ENCODE data around the gene LHB.
"Not testable (repeated sequence)": the region's sequence is repeated elsewhere in the genome, so short reads cannot be mapped to it uniquely, and the experiment has no call there.

The LHB gene

DNA sequence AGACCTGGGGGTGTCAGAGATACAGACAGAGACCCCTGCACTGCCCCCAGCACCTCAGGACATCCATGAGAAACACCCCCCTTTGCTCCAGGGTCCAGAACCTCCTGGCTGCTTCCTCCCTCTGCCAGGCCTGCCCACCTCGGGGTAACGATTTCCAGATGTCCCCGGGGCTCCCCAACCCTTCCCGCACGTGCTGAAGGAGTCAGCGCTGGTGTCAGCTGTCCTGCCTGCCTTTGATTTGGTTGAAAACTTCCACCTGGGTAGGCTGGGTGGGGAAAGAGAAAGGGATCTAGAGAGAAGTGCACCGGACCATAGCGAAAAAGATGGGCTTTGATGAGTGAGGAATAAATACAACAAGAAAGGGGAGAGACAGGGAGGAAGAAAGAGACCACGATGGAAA lies 42.2 kb upstream of the LHB start:
- no peak overlapping the region for H3K4me3 ChIP-seq (ENCODE audit: low read depth, low read length)
- TF ChIP-seq, protein P1, sequence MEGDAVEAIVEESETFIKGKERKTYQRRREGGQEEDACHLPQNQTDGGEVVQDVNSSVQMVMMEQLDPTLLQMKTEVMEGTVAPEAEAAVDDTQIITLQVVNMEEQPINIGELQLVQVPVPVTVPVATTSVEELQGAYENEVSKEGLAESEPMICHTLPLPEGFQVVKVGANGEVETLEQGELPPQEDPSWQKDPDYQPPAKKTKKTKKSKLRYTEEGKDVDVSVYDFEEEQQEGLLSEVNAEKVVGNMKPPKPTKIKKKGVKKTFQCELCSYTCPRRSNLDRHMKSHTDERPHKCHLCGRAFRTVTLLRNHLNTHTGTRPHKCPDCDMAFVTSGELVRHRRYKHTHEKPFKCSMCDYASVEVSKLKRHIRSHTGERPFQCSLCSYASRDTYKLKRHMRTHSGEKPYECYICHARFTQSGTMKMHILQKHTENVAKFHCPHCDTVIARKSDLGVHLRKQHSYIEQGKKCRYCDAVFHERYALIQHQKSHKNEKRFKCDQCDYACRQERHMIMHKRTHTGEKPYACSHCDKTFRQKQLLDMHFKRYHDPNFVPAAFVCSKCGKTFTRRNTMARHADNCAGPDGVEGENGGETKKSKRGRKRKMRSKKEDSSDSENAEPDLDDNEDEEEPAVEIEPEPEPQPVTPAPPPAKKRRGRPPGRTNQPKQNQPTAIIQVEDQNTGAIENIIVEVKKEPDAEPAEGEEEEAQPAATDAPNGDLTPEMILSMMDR (IDR thresholded peaks at IDR 0.05; ENCODE audit: borderline replicate concordance, insufficient read depth, low read depth, low read length) = no peak

DNA sequence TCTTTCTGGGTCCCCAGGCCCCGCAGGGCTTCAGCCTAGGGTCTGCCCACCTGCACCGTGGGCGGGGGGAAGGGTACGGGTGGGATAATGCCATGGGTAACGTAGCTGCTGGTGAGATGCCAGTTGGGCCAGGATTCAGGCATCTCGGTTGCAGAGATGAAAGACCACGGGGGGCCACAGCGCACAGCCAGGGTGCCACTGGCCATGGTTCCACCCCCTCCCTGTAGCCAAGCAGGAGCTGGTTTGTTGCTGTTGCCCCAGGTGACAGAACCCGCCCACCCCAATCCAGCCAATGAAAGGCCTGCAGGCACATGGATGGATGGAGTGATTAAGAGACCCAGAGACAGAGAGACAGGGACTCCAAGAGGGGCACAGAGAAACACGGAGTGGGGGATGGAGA lies 41.7 kb upstream of the LHB start:
- no peak overlapping the region for H3K4me3 ChIP-seq (ENCODE audit: low read depth, low read length)
- TF ChIP-seq, protein P1 (IDR thresholded peaks at IDR 0.05; ENCODE audit: borderline replicate concordance, insufficient read depth, low read depth, low read length) = no peak

DNA sequence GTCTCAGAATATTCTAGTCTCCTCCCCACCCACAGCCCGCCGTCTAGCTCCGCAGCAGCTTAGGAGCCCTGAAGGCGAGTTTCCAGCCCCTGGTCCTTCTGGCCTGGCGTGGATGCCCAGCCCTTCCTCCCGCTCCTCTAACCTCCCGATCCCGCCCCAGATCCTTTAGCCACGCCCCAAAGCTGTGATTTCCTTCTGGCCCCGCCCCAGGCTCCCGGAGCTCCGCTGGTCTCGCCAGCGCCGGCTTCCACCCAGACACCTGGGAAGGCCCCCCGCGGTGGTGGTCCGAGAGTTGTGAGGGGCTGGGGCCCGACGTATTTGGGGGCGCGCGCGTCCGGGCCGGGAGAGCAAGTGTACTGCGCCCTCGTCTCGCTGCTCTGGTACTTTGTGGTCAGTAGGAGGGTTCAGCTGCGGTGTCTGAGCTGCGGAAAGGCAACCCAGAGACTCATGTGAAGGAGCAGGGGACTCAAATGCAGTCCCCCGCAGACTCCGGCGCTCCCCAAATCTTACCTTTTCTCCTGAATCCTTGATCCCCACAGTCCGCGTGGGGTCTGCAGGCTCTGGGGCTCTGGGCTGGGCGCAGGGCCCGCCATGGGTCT lies 40.8 kb upstream of the LHB start, which contains the start of gene CGB7:
TSS of gene CGB7 (minus strand) at position 114 of the 599 bp plus-strand sequence. CDS start 2,374 bp downstream, outside the sequence.
- TF ChIP-seq, protein P1 (IDR thresholded peaks at IDR 0.05; ENCODE audit: borderline replicate concordance, insufficient read depth, low read depth, low read length) = no peak
- no peak within 1 kb of the TSS for H3K4me3 ChIP-seq (ENCODE audit: low read depth, low read length)

DNA sequence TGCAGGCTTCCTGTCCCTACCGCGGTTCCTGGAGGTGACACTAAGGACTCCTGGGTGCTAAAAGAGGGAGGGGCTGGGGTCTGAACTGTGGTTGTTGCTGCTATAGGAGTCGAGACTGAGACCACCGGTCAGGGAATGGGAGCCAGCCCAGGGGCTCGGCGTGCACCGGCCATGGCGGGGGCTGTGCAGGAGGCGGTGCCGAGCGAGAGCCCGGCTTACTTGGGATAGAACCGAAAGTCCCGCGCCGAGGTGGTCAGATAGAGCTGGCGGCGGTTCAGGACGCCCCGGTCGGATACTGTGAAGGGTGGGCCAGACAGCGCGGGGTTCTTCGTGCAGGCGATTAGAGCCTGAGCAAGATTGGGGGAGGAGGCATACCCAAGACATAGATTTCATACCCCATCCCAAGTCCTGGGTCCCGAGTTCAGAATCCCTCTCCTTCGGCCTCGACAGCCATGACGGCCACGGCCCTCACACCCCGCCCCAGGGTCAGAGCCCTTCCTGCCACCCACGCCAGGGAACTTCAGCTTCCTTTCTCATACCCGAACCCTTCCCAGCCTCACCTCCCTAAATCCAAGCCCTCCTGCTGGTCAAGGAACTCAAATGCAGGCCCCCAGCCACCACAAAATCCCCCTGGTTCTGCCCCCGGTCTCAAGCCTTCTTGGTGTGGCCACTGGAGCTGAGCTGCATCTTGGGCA lies 40.2 kb upstream of the LHB start:
- not testable (repeated sequence) for H3K4me3 ChIP-seq (ENCODE audit: low read depth, low read length)

DNA sequence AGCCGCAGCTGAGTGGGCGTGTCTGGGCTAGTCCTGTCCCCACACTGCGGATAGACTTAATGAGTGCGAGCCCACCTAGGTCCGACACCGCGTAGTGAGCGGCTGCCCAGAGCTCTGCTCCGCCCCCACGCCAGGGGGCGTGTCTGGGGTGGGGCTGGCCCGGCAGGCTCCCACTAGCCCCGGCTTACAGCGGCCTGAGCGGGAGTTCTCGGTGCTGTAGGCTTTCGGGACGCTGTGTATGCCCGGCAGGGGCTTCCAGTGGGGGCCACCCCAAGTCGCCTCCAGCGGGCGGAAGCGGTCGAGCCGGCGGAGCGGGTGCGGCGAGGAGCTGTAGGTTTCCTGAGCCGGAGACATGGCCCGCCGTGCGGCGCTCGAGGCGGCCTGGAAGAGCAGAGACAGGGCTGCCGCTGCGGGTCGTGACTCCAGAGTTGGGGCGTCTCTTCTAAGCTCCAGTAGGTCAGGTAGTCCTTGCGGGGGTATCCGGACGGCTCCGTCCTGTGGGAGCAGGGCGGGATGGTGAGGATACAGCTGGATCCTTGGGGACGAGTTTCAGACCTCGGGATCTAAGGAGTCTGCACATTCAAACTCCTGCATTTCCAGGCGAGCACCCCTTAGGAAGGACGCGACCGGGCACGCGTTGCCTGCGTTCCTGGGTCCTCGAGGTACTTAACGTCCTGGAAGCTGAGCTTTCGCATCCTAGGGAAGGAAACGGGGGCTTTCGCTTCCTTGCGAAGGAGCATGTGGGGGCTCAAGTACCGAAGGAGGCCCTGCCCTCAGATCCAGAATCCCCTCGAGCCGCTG lies 39.4 kb upstream of the LHB start:
- TF ChIP-seq, protein P1 (IDR thresholded peaks at IDR 0.05; ENCODE audit: borderline replicate concordance, insufficient read depth, low read depth, low read length) = no peak
- peak overlapping the region; percentile 36 for H3K4me3 ChIP-seq (ENCODE audit: low read depth, low read length)

DNA sequence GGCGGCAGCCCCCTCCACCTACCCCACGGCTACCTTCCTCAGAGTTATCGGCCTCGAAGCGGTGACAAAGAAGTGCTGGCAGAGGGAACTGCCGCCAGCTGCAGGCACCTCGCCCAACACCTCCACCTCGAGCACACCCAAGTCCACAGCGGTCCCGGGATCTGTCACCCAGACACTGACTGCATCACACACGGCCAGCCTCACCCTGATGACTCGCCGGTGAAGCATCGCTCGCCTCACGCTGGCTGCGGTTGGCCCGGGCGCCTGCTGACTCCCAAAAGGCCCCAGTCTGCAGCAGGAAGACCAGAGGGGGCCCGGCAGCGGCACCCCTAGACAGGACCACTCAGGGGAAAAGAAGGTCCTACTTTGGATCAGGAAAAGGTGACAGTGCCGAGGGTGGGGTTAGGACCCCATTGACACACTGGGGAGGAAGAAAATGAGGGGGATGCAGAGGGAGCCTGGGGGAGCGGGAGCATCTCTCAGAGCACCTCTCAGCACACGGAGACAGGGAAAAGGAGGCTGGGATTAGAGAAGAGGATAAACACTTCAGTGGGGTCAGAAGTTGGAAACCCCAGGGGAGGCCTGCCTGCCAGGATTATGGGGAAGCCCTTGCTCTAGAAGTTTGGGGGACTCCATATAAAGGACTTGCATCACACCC lies 33.6 kb upstream of the LHB start:
- H3K4me3 ChIP-seq (ENCODE audit: low read depth, low read length) = not testable (repeated sequence)

DNA sequence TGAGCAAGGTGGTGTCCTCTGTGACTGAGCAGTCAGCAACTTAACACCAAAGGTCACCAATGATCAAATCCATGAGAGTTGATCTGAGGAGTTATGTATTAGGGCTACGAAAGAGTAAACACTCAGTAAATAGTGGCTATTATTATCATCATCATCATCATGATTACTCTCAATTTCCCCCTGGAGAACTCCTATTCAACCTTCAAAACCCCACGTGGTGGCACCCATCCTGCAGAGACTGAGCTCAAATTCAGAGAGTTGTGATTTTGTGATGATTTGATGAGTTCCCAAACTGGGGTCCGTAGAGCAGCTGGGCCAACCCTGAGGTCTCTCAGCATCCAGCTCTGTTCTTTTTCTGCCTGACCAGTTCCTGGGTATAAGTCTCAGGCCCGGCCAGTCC lies 32.9 kb upstream of the LHB start:
- H3K4me3 ChIP-seq (ENCODE audit: low read depth, low read length) = not testable (repeated sequence)

DNA sequence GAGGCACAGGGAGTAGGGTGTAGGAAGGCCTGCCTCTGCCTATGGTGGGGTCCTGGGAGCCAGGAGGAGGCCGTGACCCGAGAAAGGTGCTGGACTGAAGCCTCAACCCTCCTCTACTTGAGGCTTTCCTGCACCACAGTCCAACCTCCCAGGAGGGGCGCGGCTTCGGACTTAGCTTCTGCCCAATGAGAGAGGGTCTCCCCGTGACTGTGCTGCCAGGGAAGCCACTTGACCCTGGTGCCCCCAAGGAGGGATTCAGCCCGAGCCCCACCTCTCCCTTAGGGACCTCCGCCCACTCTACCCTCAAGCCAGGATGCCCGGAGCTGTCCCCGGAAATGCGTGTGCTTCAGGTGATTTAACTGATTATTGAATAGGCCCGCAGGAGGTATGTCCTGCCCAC lies 32.1 kb upstream of the LHB start, which contains the start of gene CGB8:
TSS of gene CGB8 (minus strand) at position 101 of the 400 bp plus-strand sequence. CDS start 372 bp downstream, outside the sequence.
- H3K4me3 ChIP-seq (ENCODE audit: low read depth, low read length) = not testable (repeated sequence)

DNA sequence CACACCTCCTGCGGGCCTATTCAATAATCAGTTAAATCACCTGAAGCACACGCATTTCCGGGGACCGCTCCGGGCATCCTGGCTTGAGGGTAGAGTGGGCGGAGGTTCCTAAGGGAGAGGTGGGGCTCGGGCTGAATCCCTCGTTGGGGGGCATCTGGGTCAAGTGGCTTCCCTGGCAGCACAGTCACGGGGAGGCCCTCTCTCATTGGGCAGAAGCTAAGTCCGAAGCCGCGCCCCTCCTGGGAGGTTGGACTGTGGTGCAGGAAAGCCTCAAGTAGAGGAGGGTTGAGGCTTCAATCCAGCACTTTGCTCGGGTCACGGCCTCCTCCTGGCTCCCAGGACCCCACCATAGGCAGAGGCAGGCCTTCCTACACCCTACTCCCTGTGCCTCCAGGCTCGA lies 26.7 kb upstream of the LHB start, which contains the start of gene CGB5:
TSS of gene CGB5 (plus strand) at position 301 of the 400 bp plus-strand sequence. CDS start 362 bp downstream, outside the sequence.
- H3K4me3 ChIP-seq (ENCODE audit: low read depth, low read length) = not testable (repeated sequence)

DNA sequence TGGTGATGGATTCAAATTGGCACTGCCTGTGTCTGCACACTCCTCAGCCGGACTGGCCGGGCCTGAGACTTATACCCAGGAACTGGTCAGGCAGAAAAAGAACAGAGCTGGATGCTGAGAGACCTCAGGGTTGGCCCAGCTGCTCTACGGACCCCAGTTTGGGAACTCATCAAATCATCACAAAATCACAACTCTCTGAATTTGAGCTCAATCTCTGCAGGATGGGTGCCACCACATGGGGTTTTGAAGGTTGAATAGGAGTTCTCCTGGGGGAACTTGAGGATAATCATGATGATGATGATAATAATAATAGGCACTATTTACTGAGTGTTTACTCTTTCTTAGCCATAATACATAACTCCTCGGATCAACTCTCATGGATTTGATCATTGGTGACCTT lies 25.8 kb upstream of the LHB start:
- not testable (repeated sequence) for H3K4me3 ChIP-seq (ENCODE audit: low read depth, low read length)

All from GM12875 (cell line).